ENCODE results near the gene COL5A1.

DNA sequence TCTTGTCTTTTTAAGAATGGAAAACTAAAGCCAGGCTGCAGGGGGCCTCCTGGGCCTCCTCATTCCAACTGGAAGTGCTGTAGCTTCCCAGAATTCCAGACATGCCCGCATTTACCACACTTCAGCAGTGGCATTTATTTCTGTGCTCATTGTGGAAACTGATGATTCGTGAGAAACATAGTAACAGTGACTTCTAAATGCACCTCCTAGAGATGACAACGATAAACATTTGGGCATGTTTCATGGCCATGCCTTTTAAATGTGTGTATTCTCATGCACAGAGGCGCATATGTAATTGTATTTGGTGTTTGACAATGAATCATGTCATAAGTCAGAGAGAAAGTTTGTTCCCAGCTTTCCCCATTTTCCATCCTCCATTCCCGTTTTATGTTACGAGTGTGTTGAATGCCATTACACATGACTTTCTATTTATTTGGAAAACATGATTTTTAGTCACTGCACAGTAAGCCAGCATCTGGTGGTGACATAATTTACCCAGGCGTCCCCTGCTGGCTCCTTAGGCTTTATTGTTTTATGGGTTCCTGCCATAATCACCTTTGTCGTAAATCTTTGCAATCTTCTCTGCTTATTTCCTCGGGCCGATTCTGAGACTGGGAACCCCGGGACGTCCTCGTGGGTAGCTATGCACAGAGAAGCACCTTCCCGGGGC, 170.2 kb downstream of the COL5A1 start:
- no peak for TF ChIP-seq CTCF (IDR thresholded peaks at IDR 0.05)
- no peak for TF ChIP-seq POLR2A (IDR thresholded peaks at IDR 0.05)
